Measurements from ENCODE around the gene FGGY.
"Not testable (repeated sequence)": the region's sequence is repeated elsewhere in the genome, so short reads cannot be mapped to it uniquely, and the experiment has no call there.

The FGGY gene

GRCh38 chr1:59296358-59297256, at the start of gene FGGY:
FGGY (plus strand) TSS chr1:59297094; CDS start chr1:59321550, 24,456 bp downstream.
- peak; percentile 100 for DNase-seq

- no peak for DNase-seq
Observed at GRCh38 chr1:59248758-59249157, 48.1 kb upstream of the FGGY start.

DNA sequence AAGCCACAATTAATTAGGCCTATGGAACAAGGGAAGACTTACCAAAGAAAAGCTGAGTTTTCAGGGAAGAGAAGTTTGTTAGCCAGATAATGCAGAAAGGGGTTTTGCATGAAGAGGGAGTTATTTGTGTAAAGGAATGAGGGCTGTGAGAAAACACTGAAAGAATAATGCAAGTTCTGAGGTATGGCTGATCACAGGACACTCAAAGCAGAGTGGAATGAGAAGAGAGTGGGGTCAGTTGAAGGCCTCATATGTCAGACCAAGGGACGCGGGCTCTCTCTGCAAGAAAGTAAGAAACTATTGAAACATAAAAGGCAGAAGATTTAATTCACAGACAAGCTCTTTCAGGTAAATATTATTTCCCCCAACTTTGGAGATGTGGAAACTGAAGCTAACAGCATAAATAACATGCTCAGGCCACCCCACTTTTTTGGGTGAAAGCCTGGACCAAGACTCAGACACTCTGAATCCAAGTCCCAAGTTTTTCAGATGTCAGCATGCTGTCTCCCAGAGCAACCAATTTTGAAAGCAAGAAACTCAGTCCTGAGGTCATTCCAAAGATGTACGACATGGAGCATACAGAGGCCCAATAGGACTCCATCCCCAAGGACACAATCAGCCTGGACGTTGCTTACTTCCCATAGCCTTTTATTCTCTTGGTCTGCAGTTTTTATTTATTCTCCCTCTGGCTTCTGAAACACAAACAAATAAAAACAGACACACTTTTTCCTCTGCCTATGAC, 47.3 kb upstream of the FGGY start:
- no peak for DNase-seq

DNA sequence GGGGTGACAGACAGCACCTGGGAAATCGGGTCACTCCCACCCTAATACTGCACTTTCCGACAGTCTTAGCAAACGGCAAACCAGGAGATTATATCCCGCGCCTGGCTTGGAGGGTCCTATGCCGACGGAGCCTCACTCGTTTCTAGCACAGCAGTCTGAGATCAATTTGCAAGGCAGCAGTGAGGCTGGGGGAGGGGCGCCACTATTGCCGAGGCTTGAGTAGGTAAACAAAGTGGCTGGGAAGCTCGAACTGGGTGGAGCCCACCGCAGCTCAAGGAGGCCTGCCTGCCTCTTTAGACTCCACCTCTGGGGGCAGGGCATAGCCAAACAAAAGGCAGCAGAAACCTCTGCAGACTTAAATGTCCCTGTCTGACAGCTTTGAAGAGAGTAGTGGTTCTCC, 45.8 kb upstream of the FGGY start:
- not testable (repeated sequence) for DNase-seq

- DNase-seq: not testable (repeated sequence)
Observed at GRCh38 chr1:59256429-59256828, 40.5 kb upstream of the FGGY start.

GRCh38 chr1:59258412-59259032, 38.4 kb upstream of the FGGY start:
- no peak for DNase-seq

GRCh38 chr1:59261537-59261936, 35.4 kb upstream of the FGGY start:
- peak; percentile 6 for DNase-seq

GRCh38 chr1:59262631-59263030, 34.3 kb upstream of the FGGY start:
- DNase-seq: no peak

- no peak for DNase-seq
Observed at GRCh38 chr1:59263111-59263510, 33.8 kb upstream of the FGGY start.

DNA sequence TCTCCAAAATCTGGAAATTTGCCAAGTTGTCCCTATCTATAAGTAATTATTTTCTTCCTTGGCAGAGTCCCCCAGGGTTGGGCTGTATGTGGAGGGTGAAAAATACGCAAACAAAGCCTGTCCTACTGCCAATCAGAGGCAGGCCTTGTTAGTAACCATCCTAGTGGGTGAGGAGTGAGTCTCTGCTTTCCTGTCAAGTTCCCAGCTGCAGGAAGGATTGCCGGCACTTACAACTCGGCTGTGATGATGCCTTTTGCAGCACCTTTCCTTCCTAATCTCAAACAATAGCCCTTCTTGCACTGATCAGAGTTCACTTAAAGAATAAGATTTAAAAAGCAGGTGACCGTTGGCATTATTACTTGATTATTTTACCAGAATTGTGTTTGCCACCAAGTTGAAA, 31.3 kb upstream of the FGGY start:
- no peak for DNase-seq

DNA sequence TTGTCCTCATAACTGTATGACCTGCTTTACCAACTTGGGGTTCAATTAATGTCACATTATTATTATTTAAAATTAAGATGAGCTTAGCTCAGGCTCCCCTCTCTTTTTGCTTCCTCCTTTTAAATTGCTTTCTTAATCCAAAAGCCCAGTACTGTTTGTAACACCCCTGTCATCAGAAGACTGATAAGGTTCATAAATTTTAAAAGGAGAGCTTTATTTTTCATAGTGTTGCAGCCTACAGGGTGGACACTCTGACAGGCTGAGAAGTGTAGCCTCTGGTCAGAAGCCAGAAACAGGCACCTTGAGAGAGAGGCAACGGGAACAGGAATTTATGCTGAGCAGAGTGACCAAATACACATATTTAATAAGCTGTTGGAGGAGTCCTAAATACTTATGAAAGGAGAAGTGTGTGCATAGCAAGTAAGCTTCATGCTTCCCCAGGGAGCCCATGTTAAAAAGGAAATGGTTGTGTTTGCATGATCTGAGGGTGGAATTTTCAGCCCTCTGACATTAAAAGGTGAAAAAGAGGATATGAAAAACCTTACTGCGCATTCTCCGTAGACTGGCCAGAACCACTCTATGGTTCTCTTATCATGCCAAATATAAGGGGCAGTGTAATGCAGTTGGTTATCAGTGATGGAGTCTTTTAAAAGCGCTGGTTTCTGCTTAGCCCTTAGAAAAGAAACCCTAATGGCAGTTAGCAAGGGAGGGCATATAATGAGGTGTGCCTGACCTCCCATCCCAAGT, 30.5 kb upstream of the FGGY start:
- DNase-seq: peak; percentile 89

- DNase-seq: peak; percentile 76
Observed at GRCh38 chr1:59266927-59267293, 30.0 kb upstream of the FGGY start.

GRCh38 chr1:59268406-59268805, 28.5 kb upstream of the FGGY start:
- peak; percentile 68 for DNase-seq

GRCh38 chr1:59271561-59272260, 25.2 kb upstream of the FGGY start:
- DNase-seq: peak; percentile 37

GRCh38 chr1:59272507-59272906, 24.4 kb upstream of the FGGY start:
- peak; percentile 92 for DNase-seq

- DNase-seq: no peak
Observed at GRCh38 chr1:59276439-59276851, 20.4 kb upstream of the FGGY start.

GRCh38 chr1:59278780-59279354, 18.0 kb upstream of the FGGY start:
- no peak for DNase-seq

- peak; percentile 57 for DNase-seq
Observed at GRCh38 chr1:59279645-59280044, 17.2 kb upstream of the FGGY start.

DNA sequence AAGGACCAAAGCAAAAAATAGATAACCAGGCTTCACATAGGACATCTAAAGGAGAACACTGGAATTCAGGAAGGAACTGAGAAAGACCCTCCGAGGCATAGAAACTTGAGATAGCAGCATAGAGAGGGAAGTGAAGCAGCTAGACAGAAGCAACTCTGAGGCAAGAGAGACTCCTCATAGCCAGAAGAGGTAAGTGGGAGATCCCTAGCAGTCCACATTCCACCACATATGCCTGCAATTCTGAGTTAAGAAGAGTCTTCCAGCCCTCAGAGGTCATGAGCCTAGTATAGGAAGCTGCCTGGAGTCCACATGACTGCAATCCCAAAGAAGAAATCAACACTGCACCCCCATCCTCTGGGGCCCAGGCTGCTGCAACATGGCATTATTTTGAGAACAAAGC, 13.9 kb upstream of the FGGY start:
- DNase-seq: peak; percentile 57

- no peak for DNase-seq
Observed at GRCh38 chr1:59285691-59286090, 11.2 kb upstream of the FGGY start.

DNA sequence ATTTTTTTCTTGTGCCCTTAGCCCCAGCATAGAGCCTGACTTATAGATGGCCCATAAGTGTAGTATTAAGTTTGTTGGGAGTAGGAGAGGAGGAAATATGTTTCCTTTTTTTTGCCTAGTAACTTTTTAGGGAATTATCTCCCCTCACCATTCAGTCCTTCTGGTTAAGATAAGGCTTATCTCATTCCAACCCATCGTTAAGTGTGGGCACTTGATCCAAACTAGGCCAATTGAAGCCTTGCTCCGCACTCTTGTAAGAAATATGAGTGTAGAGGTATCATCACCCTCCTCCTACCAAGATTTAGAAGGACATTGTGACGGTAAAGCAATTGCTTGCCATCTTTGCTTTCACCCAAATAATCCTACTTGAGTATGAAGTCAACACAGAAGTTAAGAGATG, 8.8 kb upstream of the FGGY start:
- DNase-seq: no peak

GRCh38 chr1:59289570-59289969, 7.3 kb upstream of the FGGY start:
- no peak for DNase-seq

Measured in inflammatory macrophage treated with lipopolysaccharide for 4 hours (primary cell).